Measurements from ENCODE around the gene INSYN2B.

- no peak for TF ChIP-seq CTCF (IDR thresholded peaks at IDR 0.05)
- TF ChIP-seq EZH2 (IDR thresholded peaks at IDR 0.05; ENCODE audit: borderline replicate concordance, insufficient read depth, low read depth, low read length, poor library complexity, severe bottlenecking), result no peak
Observed at GRCh38 chr5:169831331-169831730, 149.0 kb downstream of the INSYN2B start.

Measured in B cell (primary cell).